Stimulated activated CD4-positive, alpha-beta T cell treated with anti-CD3 and anti-CD28 coated beads, Interleukin-1b, Interleukin-23, amount 100 ng/mL, for 1 hour (primary cell): ENCODE data around the gene ETV4.

ENCODE experiments used
- DNase-seq, 2 donors: peaks; one replicate each; pipeline ENCODE4 v3.0.0-alpha.2; 2020; ENCODE audit warnings: low read depth in 2 of 2

Gene ETV4

DNA sequence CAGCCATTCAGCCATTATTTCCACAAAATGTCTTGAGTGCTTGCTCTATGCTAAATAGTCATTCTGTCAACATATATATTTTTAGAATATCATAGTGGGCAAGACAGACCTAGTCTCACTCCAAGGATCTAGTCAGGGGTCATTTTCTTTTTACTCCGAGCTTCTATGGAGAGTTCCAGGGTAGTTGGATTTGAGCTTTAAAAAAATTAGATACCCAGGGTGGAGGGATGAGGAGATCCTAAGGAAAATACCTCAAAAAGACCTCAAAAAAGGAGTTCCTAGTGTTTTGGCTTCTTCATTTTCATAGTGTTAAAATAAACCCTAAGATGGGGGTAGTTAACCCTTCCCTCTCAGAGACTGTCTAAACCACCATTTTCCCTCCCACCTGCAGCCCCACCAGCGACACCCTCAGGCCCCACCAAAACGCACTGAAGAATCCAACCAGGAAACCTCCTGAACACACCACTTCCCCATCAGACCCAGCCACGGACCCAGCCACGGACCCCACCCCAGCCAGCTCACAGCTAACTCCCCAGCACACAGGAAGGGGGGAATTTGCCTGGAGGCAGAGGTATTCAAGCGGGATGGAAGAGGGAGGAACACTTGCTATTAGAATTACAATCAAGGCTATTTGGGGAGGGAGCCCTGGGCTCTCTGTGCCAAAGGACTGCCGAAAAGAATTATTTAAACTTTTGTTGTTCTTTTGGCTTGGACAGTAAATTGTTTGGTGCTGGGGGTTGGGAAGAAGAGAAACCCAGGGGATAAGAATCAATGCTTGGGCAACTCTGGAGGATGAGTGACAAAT is 2.2 kb downstream of the ETV4 start:
- DNase-seq, result no peak

DNA sequence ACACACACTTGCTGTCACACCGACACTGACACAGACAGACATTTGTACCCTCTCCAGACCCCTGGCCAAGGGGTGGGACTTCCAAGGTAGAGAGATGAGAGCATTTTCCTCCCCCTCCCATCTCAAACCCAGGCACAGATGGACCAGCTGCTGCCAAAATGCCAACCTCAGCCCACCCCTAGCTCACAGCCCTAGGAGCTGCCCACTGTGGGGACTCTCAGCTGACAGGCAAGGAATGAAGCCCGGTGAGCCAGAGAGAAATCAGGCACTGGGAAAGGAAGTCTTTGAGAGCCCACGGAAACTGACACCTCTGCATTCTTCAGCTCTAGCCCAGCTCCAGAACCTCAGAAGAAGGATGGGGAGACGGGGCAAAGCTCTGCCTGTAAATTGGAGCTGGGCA is 2.8 kb downstream of the ETV4 start:
- no peak for DNase-seq

DNA sequence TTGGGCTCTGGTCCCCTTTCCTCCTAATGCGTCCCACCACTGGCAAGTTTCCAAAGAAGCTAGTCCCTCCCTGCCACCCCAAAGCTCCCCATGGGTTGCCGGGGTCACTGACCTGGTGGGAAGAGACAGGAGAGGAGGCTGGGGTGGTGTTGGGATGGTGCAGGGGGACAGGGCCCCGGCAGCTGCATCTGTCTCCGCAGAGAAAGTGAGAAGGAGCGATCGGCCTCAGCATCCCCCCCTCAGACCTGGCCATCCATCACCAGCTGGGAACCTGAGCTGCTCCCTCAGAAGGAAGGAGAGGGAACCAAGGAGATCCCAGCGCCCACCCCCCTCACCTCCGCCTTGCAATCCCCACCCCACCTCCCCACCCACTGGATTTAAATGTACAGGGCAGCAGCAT is 3.3 kb downstream of the ETV4 start:
- no peak for DNase-seq

DNA sequence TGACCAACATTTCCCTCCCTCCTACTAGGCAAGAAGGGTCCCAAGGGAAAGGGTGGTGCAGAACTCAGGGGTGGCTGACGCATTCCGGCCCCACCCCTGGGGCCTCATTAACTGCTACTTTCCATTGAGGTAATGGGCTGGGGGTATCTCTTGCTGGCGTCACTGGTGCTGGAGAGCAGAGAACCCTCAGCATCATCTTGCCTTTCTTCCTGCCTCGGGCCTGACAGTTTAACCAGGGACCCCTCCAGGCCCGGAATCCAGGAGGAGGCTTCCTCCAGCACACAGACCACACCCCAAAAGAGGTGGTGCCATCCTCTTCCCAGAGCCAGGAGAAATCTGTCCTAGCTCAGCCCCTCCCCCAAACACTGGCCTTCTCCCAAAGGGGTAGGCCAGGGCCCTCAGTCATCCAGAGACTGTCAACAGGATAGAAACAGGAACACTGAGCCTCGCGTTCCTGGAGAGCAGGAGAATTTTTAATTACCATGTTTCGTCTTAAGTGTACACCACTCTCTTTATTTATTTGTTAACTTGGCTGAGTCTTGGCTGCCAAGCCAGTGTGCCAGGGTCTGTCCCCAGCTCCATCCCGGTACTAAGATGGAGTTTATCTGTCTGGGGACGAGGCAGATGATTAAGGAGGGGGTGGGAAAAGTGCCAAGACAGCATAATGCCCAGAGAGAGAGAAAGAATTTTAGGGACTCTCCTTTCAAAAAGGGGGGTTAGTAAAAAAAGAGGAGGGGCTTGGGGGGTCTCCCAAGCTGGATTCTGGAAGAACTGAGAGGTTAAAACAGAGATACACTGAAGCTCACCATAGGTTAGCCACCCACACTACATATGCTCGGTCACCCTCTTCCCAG is 5.1 kb downstream of the ETV4 start:
- DNase-seq, result no peak

DNA sequence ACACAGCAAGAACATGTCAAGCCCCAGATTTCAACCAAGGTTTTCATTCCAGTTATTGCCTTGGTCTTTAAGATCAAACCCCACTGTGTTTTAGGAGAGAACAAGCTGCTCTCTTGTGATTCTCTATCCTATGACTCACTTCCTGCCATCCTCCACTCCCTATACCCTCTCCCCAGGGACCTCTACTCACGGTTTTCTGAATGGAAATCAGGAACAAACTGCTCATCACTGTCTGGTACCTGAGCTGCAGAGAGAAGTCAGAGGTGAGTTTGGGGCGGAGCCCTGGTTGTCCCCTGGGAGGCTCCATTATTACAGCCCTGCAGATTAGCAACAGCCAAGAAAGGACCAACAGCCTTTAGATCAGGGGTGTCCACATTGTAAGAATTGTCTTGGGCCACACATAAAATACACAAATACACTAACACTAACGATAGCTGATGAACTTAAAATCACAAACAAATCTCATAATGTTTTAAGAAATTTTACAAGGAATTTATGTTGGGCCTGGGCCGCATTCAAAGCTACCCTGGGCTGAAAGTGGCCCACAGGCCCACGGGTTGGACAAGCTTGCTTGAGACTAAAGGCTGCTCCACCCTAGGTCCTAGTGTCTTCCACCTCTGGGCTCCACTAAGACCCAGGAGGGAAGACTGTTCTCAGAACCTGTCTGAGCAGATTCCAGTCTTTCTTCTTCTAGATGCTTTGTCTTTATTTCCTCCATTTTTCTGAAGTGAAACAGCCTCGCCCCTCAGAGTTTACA is 9.7 kb downstream of the ETV4 start:
- no peak for DNase-seq

DNA sequence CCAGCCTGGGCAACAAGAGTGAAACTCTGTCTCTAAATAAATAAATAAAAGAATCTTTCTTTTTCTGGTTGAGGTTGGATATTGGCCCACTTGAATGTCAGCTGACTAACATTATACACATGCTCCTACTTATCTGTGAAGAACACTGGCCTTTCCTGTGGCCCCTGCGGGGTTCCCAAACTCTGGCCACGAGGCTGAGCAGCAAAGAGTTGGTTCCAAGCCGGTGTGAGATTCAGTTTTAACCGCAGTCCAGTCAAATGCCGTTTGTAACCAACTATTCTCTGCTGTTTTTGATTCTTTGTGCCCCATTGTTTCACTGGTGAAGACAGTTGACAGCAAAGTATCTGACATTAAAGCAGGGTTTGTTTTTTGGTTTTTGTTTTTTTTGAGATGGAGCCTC is 11.2 kb downstream of the ETV4 start:
- DNase-seq, result no peak

DNA sequence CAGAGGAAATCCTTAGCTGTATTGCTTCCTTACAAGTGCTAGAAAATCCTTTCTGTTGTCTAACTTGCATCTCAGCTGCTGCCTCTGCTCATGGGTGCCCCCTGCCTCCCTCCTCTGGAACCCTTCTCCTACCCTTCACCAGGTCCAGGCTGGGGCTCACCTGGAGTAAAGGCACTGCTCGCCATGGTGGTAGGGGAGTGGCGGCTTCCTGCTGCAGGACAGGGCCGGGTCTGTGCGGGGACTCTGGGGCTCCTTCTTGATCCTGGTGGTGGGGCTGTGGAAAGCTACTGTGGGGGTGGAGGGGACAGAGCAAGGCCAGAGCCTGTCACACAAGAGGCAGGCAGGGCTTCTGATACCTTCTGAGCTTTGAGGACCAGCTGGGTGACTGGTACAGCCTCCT is 12.4 kb downstream of the ETV4 start:
- DNase-seq, result no peak

DNA sequence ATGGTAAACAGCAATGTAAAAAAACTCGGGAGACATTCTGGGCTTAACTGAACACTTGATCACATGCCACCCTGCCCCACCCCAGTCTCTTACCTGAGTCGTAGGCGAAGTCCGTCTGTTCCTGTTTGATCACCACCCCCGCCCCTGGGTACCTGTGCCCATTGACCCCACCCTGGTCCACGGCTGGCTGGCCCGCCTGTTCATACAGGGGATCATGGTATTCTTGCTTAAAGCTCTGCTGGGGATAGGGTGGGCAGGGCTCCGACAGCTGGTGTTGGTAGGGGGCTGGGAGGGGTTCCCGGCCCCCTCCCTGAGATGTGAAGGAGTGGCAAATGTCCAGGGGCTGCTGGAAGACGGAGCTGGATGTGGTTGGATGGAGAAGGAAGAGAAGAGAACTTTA is 13.6 kb downstream of the ETV4 start:
- DNase-seq, result no peak

DNA sequence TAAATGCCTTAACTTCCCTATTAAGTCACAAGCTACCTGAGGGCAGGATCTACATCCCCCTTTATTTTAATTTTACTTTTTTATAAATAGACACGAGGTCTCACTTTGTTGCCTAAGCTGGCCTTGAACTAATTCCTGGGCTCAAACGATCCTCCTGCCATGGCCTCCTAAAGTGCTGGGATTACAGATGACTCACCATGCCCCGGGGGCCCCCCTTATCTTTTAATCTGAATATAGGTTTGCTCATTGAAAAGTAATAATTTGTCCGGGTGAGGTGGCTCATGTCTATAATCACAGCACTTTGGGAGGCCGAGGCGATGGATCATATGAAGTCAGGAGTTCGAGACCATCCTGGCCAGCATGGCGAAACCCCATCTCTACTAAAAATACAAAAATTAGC is 14.2 kb downstream of the ETV4 start:
- DNase-seq, result no peak

DNA sequence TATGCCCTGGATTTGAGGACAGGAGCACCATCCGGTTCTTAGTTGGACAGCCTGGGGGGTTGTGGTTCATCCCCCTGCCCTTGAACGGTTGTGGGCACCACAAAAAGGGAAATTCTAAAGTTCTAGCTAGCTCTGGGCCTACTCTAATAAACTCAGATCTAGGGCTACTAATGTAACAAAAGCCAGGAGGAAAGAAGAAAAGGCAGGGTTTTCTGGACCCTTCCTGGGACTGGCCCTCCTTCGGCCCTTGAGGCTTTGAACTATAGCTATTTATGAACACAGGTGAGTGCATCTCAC is 15.1 kb downstream of the ETV4 start:
- no peak for DNase-seq

DNA sequence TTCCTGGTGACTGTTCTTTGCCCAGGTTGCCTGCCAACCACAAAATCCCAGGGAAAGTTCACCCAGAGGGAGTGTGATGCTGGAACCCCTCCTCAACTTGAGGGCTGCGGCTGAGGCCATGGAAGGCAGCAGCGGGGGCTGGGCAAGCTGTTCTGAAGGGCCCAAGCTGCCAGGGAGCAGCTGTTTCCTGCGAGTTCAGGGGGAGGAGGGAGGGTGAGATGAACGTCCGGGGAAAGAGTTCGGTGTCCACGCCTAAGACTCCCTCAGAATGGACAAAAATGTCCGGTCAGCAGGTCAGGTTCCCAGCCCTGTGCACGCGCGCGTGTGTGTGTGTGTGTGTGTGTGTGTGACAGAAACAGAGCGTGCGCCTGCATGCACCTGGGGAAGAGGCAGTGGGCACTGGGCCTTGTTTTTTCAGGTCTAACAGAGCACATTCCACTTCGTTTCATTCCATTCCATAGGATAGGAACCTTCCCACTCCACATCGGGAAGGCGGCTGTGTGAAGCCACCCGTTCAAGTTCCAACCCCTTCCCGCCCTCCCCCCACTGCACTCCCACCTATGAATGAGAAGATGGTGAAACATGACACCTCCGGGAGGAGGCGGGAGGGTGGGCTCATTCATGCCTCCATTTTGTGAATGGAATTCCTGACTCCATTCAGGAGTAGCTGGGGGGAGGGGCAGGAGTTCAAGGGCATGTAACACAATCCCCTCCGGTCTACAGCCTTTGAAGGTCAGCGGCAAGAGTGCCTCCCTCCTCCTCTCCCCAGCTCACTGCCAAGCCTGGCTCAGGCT is 15.7 kb downstream of the ETV4 start:
- no peak for DNase-seq

DNA sequence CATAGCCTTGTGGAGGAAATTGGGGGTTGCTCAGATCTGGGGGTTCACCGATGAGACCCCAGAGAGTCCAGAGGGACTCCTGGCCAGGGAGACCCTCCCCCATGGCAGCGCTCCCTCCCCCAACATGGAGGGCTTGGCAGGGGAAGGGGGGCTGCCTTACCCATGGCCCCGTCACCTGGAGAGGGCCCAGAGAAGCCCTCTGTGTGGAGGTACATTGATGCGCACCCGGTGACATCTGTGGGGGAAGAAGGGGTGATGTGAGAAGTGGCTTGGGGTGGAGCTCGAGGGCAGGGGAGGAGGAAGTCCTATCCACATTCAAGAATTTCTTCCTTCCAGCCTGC is 16.2 kb downstream of the ETV4 start:
- DNase-seq, result no peak

DNA sequence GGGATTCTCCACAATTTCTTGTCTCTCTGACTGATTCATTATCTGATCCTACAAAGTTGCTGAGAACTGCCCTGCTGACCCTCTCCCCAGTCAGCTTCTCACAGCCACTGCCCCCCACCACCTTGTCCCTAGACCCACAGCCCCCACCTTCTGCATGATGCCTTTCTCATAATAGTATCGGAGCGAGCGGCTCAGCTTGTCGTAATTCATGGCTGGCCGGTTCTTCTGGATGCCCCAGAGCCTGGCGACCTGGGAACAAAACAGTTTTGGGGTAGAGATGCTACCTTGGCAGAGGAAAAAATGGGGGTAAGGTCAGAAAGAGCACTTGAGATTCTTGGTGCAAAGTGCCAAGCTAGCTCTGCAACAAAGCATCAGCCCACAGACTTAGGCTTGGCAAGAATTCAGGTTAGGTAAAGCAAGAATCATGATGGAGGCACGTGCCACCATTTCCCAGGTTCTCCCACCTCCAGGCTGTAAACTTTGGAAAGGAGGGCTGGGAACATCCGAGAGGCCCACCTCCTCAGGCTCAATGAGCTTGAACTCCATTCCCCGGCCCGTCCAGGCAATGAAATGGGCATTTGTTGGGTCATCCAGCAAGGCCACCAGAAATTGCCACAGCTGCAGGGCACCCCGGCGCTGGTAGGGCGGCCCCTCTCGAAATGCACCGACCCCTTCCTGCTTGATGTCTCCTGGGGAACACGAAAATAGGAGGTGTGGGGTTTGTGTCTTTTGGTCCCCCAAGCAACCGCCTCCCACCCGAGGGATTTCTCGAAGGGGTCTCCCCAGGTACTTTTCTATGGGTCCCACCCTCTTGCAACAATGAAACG is 16.9 kb downstream of the ETV4 start:
- no peak for DNase-seq

DNA sequence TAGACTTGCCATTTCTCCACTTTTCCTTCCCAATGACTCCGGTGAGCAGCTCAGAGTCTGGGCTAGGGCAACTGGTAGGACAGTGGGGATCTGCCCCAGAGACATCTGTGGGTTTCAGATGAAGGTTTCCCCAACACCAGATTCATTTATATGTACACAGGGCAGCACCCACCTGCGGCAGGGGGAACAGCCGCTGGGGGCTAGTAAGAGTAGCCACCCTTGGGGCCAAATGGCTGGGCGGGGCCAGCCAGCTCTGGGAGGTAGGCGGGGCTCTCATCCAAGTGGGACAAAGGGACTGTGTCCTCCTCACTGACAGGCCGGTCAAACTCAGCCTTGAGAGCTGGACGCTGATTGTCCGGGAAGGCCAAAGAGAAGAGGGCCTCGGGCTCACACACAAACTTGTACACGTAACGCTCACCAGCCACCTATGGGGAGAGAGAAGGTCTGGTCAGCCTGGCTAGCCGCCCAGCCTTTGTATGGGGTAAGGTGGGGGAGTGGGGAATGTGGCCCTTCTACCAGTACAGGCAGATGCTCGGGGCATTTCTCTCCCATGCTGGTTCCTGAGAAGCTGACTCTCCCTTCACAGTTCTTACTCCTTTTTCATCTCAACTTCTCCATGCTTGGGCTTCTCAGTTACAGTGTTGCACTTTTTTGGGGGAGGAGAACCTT is 17.7 kb downstream of the ETV4 start:
- DNase-seq, result no peak

DNA sequence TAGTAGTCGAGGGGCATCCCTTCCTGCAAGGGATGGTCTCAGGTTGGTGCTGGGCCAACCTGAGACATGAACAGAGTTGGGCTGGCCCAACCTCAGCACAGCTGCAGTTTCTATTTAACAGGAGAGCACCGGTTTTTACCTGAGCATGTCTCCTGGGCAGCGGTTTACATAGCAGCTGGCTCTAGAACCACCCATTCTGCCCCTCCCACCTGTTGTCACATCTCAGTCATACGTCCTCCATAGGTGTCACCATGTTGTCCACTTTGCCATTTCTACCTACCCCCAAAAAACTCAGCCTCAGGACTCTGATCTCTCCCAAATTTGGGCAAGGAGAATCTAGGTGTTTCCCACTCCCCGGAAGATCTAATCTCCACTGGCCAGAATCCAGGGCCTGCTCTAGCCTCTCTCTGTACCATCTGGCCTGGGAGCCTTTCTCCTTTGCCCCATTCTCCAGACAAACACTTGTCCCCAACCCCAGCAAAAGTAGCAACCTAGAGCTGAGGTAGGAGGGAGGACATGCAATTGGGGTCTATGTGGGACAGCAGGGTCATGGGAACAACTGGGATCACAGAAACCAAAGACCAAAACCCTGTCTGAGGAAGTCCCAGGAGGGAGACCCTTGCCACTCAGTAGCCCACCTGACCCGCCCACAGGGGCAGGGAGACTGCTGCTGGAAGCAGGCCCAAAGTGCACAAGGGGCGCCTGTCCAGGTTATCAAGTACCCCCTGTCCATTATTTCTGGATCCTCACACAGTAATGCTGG is 19.1 kb downstream of the ETV4 start:
- no peak for DNase-seq

DNA sequence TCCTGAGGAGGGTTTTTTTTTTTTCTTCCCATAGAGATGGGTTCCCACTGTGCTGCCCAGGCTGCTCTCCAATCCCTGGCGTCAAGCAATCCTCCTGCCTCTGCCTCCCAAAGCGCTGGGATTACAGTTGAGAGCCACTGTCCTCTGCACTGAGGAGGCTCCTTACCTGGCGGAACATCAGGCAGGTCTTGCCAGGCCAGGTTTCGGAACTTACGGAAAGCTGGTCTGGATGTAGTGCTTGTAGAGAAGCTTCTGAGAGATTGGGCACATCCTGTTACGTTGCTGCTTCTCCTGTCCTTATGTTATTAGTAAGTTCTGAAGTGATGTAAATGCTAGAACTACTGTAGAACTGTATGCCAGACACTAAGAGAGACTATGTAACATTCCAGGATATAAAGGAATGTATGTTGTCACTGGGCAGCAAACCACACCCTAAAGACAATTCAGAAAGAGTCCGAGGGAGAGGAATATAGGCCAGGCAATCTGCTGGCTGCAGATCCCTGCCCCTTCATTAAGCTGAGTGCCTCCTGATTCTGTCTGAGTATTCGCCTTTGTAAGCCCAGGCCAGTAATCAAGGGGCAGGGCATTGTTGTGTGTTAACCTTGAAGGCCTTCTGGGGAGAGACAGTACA is 21.1 kb downstream of the ETV4 start:
- no peak for DNase-seq

DNA sequence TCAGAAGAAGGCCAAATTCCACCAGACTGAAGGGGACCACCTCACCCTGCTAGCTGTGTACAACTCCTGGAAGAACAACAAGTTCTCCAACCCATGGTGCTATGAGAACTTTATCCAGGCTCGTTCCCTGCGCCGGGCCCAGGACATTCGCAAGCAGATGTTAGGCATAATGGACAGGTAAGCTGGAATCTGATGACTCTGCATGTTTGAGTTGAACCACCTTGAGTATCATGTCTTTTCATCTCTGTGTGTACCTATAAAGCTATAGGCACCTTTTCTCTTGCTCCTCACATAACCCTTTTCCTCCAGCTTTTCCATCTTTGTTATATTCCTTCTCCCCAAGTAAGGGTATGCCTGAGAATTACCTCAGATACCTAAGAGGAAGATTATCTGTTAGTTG is 24.8 kb downstream of the ETV4 start:
- no peak for DNase-seq

DNA sequence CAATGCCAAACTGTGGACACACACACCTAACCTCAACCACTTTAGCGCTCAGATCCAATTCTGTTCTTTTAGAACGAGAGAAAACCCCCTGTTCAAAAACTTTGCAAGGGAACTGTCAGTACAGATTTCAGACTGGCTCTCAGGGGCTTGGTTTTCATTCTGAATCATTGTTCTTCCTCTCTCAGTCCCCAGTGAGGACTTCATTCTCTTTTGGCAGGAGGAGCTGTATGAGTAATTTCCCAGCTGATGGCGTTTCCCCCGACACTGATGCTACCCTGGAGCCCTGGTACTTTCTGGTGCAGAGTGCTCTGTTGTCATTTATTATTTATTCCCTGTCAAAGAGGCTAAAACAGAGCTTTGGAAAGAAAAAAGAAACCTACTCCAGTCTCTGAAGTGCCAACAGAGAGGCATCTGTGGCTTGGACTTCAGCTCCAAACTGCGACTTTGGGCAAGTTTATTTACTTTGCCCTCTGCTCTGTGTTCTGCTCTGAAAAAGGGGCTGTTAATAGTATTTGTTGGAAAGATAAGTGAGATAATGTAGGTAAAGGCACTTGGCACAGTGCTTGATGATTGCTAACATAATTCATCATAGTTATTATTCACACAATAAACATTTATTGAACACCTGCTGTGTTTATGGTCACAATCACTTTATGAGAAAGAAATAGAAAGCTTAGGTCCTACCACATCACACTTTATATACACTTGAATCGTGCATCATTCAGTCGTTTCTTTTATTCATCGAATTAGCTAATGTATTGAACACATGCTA is 28.3 kb downstream of the ETV4 start:
- DNase-seq, result no peak

DNA sequence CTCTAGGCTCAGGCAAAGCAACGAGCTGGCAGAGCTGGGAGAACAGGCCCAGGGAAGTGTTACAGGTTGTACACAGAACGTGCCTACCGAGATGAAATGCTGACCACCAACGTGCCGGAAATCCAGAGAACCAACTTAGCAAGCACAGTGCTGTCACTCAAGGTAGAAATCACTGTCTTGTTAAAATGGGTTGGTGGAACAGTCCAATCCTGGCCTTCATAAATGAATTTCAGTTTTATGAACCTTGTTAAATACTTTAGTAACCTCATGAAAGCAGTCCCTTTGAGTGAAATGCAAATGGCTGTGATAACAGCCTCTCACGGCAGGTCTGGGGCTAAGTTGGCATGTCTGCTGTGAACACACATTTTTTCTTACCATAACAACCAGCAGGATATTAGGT is 29.0 kb downstream of the ETV4 start:
- DNase-seq, result no peak
